AG04450 (cell line): ENCODE results near the gene INSRR. TPM values are rescaled to one million over a fixed set of nuclear protein-coding genes. Genes with fewer than 3 reads are reported as not detected.

Source experiments
- CTCF ChIA-PET: fragments of 300-600, 350-600 bp; formaldehyde crosslinking; extraction: SDS; loops from one replicate; lab custom pipeline; 2022; ENCODE audit warnings: antibody characterized with exemption, inconsistent platforms; lab: Charles Lee
- POLR2A ChIA-PET: fragments of 350-600 bp; formaldehyde crosslinking; extraction: SDS; loops from one replicate; lab custom pipeline; 2021; ENCODE audit warnings: antibody characterized with exemption, inconsistent platforms; lab: Yijun Ruan, JAX
- DNase-seq: peaks from one replicate; pipeline ENCODE4 v3.0.0-alpha.2; 2011; ENCODE audit warnings: low read depth, low spot score
- H3K27ac ChIP-seq: one replicate; pipeline ENCODE4 v1.5.1; 2012; ENCODE audit warnings: low read depth, low read length, control low read depth
- H3K27me3 ChIP-seq: one replicate; pipeline ENCODE4 v1.6.0; 2012; ENCODE audit warnings: low read length; ENCODE audit not compliant: control insufficient read depth, insufficient read depth
- H3K4me3 ChIP-seq: 2 replicates; pipeline ENCODE4 v1.5.1; 2011; ENCODE audit warnings: mild to moderate bottlenecking, low read depth, low read length, control low read depth
- H3K9me3 ChIP-seq: 2 replicates; pipeline ENCODE4 v1.5.1; 2012; ENCODE audit warnings: low read length; ENCODE audit not compliant: control insufficient read depth, insufficient read depth
- CTCF ChIP-seq: IDR thresholded peaks from 2 replicates; pipeline ENCODE4 v1.5.1; 2011; ENCODE audit warnings: low read depth, low read length, control low read depth, inconsistent platforms
- polyA plus RNA-seq: library from polyadenylated mRNA; depleted of rRNA; stranded (reverse); fragments of >200 nt; gene quantifications from 2 replicates; pipeline ENCODE4 v1.2.3, GENCODE V29; 2011

Gene INSRR
- polyA plus RNA-seq, 1 experiment: not detected

- TF ChIP-seq CTCF: no peak
- POLR2A ChIA-PET: no interaction called here
- DNase-seq: no peak
- Histone ChIP-seq H3K27me3 (peaks cover 78% of the 10 kb centered on the region), H3K27ac (no peak overlapping the region), H3K9me3 (no peaks in the 10 kb centered on the region), H3K4me3 (no peak overlapping the region)
- CTCF ChIA-PET: interaction anchor here (1.1 to 4.7 kb wide), 4 partner anchors 14 to 92 kb away, joined by 4 to 74 read pairs (median 49); partner anchors contain the start of genes INSRR and NTRK1
These were observed 22.8 kb downstream of the INSRR start for GRCh38 chr1:156836041-156836654.

GRCh38 chr1:156834322-156834721, 24.6 kb downstream of the INSRR start:
- no peak for TF ChIP-seq CTCF
- H3K27ac ChIP-seq: no peak overlapping the region
- H3K27me3 ChIP-seq: peaks cover 78% of the 10 kb centered on the region
- POLR2A ChIA-PET: no interaction called here
- no peak overlapping the region for H3K4me3 ChIP-seq
- DNase-seq: no peak
- CTCF ChIA-PET: interaction anchor here (0.9 kb wide), 1 partner anchor 26 kb away, joined by 3 read pairs; the partner anchor contains the start of gene NTRK1
- H3K9me3 ChIP-seq: no peaks in the 10 kb centered on the region

GRCh38 chr1:156833603-156834002, 25.3 kb downstream of the INSRR start:
- CTCF ChIA-PET: interaction anchor here (1.9 kb wide), 1 partner anchor 26 kb away, joined by 7 read pairs; the partner anchor contains the start of gene NTRK1
- H3K27me3 ChIP-seq: peaks cover 85% of the 10 kb centered on the region
- TF ChIP-seq CTCF: no peak
- no peaks in the 10 kb centered on the region for H3K9me3 ChIP-seq
- H3K27ac ChIP-seq: no peak overlapping the region
- no peak overlapping the region for H3K4me3 ChIP-seq
- POLR2A ChIA-PET: interaction anchor here (0.7 kb wide), 1 partner anchor 45 kb away, joined by 3 read pairs; no protein-coding TSS in a partner anchor
- no peak for DNase-seq

GRCh38 chr1:156832434-156832833, 26.5 kb downstream of the INSRR start:
- Histone ChIP-seq H3K27ac (no peak overlapping the region), H3K27me3 (peaks cover 85% of the 10 kb centered on the region), H3K4me3 (no peak overlapping the region), H3K9me3 (no peaks in the 10 kb centered on the region)
- POLR2A ChIA-PET: no interaction called here
- no peak for TF ChIP-seq CTCF
- DNase-seq: no peak
- CTCF ChIA-PET: interaction anchor here (0.9 to 1.9 kb wide), 2 partner anchors 28 to 95 kb away, joined by 4 to 7 read pairs; partner anchors contain the start of gene NTRK1

- ChIA-PET POLR2A (no interaction called here), CTCF (interaction anchor here (0.6 to 3.5 kb wide), 3 partner anchors 10 to 1660 kb away, joined by 6 to 40 read pairs (median 6); no protein-coding TSS in a partner anchor)
- Histone ChIP-seq H3K9me3 (no peaks in the 10 kb centered on the region), H3K27ac (no peak overlapping the region), H3K27me3 (peaks cover 57% of the 10 kb centered on the region), H3K4me3 (no peak overlapping the region)
- DNase-seq: no peak
- TF ChIP-seq CTCF: no peak
These were observed 30.4 kb downstream of the INSRR start for GRCh38 chr1:156828400-156829124.
